PC-3 (cell line): ENCODE measurements around the gene CACNA1S. TPM values are rescaled to one million over a fixed set of nuclear protein-coding genes. Genes with fewer than 3 reads are reported as not detected.

Experiments
- ATAC-seq: fragments of 200-7000 bp; cut with Tn5 transposase; 2 replicates; pipeline ENCODE4 v1.9.1; 2020; ENCODE audit warnings: mild to moderate bottlenecking, moderate library complexity
- BruUV-seq: library from RNA; stranded (reverse); fragments of 400-500 nt; replicated peaks from 2 replicates; lab custom pipeline; 2021; lab: Mats Ljungman, UMichigan
- CTCF ChIA-PET: fragments of 300-600 bp; sonication (Branson Sonifier 250); formaldehyde crosslinking; loops from one replicate; lab custom pipeline; 2022; ENCODE audit warnings: antibody characterized with exemption; lab: Charles Lee
- POLR2A ChIA-PET: fragments of 300-600 bp; sonication (Branson Sonifier 250); formaldehyde crosslinking; loops from one replicate; lab custom pipeline; 2022; ENCODE audit warnings: antibody characterized with exemption; ENCODE audit not compliant: unreplicated experiment; lab: Charles Lee
- DNase-seq: peaks from one replicate; pipeline ENCODE4 v3.0.0-alpha.2; 2015
- H2AFZ ChIP-seq: fragments of 300-600 bp; sonication (generic); 2 replicates; pipeline ENCODE4 v1.6.0; 2016; ENCODE audit warnings: antibody characterized with exemption, low read length
- H3F3A ChIP-seq: fragments of 300-600 bp; sonication (generic); one replicate; pipeline ENCODE4 v1.6.0; 2017; ENCODE audit warnings: antibody characterized with exemption, low read length, control low read depth, mild to moderate bottlenecking; ENCODE audit not compliant: unreplicated experiment
- H3K27ac ChIP-seq: fragments of 300-600 bp; sonication (generic); 2 replicates; pipeline ENCODE4 v1.5.1; 2016; ENCODE audit warnings: mild to moderate bottlenecking, low read length
- H3K27me3 ChIP-seq: fragments of 300-600 bp; sonication (generic); 2 replicates; pipeline ENCODE4 v1.6.1; 2016; ENCODE audit warnings: low read length, mixed read lengths
- H3K36me3 ChIP-seq: fragments of 300-600 bp; sonication (generic); 2 replicates; pipeline ENCODE4 v1.6.1; 2016; ENCODE audit warnings: low read depth, mixed run types, low read length, mixed read lengths
- H3K4me1 ChIP-seq: fragments of 300-600 bp; sonication (generic); 2 replicates; pipeline ENCODE4 v1.5.1; 2016; ENCODE audit warnings: low read length; ENCODE audit not compliant: insufficient read depth
- H3K4me2 ChIP-seq: fragments of 300-600 bp; sonication (generic); 2 replicates; pipeline ENCODE4 v1.6.0; 2016; ENCODE audit warnings: low read length
- H3K4me3 ChIP-seq: fragments of 300-600 bp; sonication (generic); 2 replicates; pipeline ENCODE4 v1.5.1; 2016; ENCODE audit warnings: mild to moderate bottlenecking, low read length, mixed read lengths
- H3K79me2 ChIP-seq: fragments of 300-600 bp; sonication (generic); 2 replicates; pipeline ENCODE4 v1.6.1; 2017; ENCODE audit warnings: low read length, mixed read lengths
- H3K9ac ChIP-seq: fragments of 300-600 bp; sonication (generic); 2 replicates; pipeline ENCODE4 v1.6.0; 2016; ENCODE audit warnings: mild to moderate bottlenecking, low read length
- H3K9me2 ChIP-seq: fragments of 300-600 bp; sonication (generic); replicated peaks from 2 replicates; pipeline ENCODE4 v1.6.1; 2016; ENCODE audit warnings: mixed run types, low read length, mixed read lengths
- H3K9me3 ChIP-seq: fragments of 300-600 bp; sonication (generic); 2 replicates; pipeline ENCODE4 v1.6.1; 2016; ENCODE audit warnings: low read length, mixed read lengths
- H4K20me1 ChIP-seq: fragments of 300-600 bp; sonication (generic); 2 replicates; pipeline ENCODE4 v1.6.1; 2016; ENCODE audit warnings: low read length, mixed read lengths
- EZH2 ChIP-seq: fragments of 300-600 bp; sonication (generic); IDR thresholded peaks from one replicate; pipeline ENCODE4 v1.6.1; 2017; ENCODE audit warnings: antibody characterized with exemption, mild to moderate bottlenecking, low read length; ENCODE audit not compliant: unreplicated experiment
- EZH2phosphoT487 ChIP-seq: fragments of 300-600 bp; sonication (generic); IDR thresholded peaks from 2 replicates; pipeline ENCODE4 v1.6.1; 2018; ENCODE audit warnings: mild to moderate bottlenecking, antibody characterized with exemption, low read length, borderline replicate concordance
- intact Hi-C: fragments of 100-400 bp; cut with micrococcal nuclease; formaldehyde crosslinking; loops from 2 replicates; pipeline ENCODE4 v1.9.0; 2023
- total RNA-seq: library from RNA; depleted of rRNA; stranded (reverse); fragments of >200 nt; gene quantifications from 2 replicates; pipeline ENCODE4 v1.2.3, GENCODE V29; 2014; rRNA removed
- TF ChIP-seq, protein P1 (sequence below): fragments of 300-600 bp; sonication (generic); conservative IDR thresholded peaks from 2 replicates; pipeline ENCODE4 v1.5.1; 2017; ENCODE audit warnings: antibody characterized with exemption, low read depth, mild to moderate bottlenecking, low read length

Gene CACNA1S
- total RNA-seq, 1 experiment from 2014 or later, result not detected

DNA sequence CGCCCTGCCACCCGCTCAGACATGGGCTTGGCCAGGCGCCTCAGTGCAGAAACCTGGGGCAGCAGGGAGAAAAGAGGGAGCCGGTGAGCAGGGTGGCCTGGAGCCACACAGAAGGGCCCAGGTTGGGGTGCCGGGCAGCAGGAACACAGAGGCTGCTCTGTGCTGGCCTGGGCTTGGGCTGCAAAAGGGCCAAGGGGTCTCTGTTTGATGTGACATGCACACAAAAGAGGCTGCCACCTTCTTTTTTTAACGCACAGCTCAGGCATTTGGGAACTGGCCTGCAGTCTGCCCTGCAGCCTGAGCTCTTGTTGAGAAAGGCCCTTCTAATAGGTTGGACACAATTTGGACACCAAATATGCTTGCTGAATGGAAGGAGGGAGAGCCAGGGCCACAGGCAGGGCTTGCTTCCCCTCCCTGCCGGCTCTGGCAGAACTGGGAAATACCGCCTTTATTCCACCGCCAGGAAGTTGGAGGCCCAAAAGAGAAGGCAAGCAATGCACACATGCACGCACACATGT is 121.1 kb downstream of the CACNA1S start:
- H3K4me2 ChIP-seq, result no peak overlapping the region
- no peaks in the 10 kb centered on the region for H3K79me2 ChIP-seq
- H3K4me3 ChIP-seq, result no peak overlapping the region
- no peaks in the 10 kb centered on the region for H3K9me3 ChIP-seq
- DNase-seq (no peak), ATAC-seq (no peak)
- intact Hi-C loops, result no loop called here
- no peaks in the 10 kb centered on the region for H3K4me1 ChIP-seq
- H3K9ac ChIP-seq, result no peak overlapping the region
- BruUV-seq, result no TSS peak
- no peaks in the 10 kb centered on the region for H3K9me2 ChIP-seq
- H3K27ac ChIP-seq, result no peak overlapping the region
- no peaks in the 10 kb centered on the region for H3F3A ChIP-seq
- CTCF ChIA-PET, result no interaction called here
- no peaks in the 10 kb centered on the region for H3K36me3 ChIP-seq
- H2AFZ ChIP-seq, result no peak overlapping the region
- TF ChIP-seq EZH2phosphoT487 (no peak), EZH2 (no peak)
- TF ChIP-seq, protein P1, sequence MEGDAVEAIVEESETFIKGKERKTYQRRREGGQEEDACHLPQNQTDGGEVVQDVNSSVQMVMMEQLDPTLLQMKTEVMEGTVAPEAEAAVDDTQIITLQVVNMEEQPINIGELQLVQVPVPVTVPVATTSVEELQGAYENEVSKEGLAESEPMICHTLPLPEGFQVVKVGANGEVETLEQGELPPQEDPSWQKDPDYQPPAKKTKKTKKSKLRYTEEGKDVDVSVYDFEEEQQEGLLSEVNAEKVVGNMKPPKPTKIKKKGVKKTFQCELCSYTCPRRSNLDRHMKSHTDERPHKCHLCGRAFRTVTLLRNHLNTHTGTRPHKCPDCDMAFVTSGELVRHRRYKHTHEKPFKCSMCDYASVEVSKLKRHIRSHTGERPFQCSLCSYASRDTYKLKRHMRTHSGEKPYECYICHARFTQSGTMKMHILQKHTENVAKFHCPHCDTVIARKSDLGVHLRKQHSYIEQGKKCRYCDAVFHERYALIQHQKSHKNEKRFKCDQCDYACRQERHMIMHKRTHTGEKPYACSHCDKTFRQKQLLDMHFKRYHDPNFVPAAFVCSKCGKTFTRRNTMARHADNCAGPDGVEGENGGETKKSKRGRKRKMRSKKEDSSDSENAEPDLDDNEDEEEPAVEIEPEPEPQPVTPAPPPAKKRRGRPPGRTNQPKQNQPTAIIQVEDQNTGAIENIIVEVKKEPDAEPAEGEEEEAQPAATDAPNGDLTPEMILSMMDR, result no peak
- no peaks in the 10 kb centered on the region for H4K20me1 ChIP-seq
- POLR2A ChIA-PET, result no interaction called here
- H3K27me3 ChIP-seq, result peaks cover 44% of the 10 kb centered on the region

GRCh38 chr1:200990114-200990513 is 122.1 kb downstream of the CACNA1S start:
- ChIA-PET CTCF (interaction anchor here (0.8 kb wide), 1 partner anchor 18 kb away, joined by 4 read pairs; no protein-coding TSS in a partner anchor), POLR2A (no interaction called here)
- no peaks in the 10 kb centered on the region for H4K20me1 ChIP-seq
- DNase-seq (no peak), ATAC-seq (no peak)
- no peaks in the 10 kb centered on the region for H3F3A ChIP-seq
- no peaks in the 10 kb centered on the region for H3K9me3 ChIP-seq
- H3K4me2 ChIP-seq, result no peak overlapping the region
- H3K27ac ChIP-seq, result no peak overlapping the region
- no peaks in the 10 kb centered on the region for H3K36me3 ChIP-seq
- H2AFZ ChIP-seq, result no peak overlapping the region
- intact Hi-C loops, result no loop called here
- no peaks in the 10 kb centered on the region for H3K79me2 ChIP-seq
- TF ChIP-seq EZH2 (no peak), EZH2phosphoT487 (no peak)
- TF ChIP-seq, protein P1, result no peak
- no TSS peak for BruUV-seq
- H3K4me3 ChIP-seq, result no peak overlapping the region
- no peak overlapping the region for H3K9ac ChIP-seq
- H3K9me2 ChIP-seq, result no peaks in the 10 kb centered on the region
- H3K27me3 ChIP-seq, result peaks cover 44% of the 10 kb centered on the region
- H3K4me1 ChIP-seq, result no peaks in the 10 kb centered on the region

Other genes starting within 250 kb of the CACNA1S start
- gene GPR25, start 239.4 kb downstream of the CACNA1S start, total RNA-seq, result not detected in 2 replicates
- gene INAVA, start 217.5 kb downstream of the CACNA1S start, total RNA-seq, result 102 and 128 TPM in 2 replicates
- 0.46 and 0.66 TPM in 2 replicates for gene KIF21B, start 88.7 kb downstream of the CACNA1S start, total RNA-seq
- gene ASCL5, start 14.8 kb upstream of the CACNA1S start, total RNA-seq, result 2.4 and 3.1 TPM in 2 replicates
- 428 and 435 TPM in 2 replicates for gene TMEM9, start 42.0 kb upstream of the CACNA1S start, total RNA-seq
- 0.04 and 0.63 TPM in 2 replicates for gene IGFN1, start 78.4 kb upstream of the CACNA1S start, total RNA-seq
- gene PKP1, start 171.1 kb upstream of the CACNA1S start, total RNA-seq, result 211 and 259 TPM in 2 replicates